ENCODE data around the gene C6orf47. TPM values are rescaled to one million over a fixed set of nuclear protein-coding genes. Genes with fewer than 3 reads are reported as not detected.

C6orf47 gene
- total and polyA plus RNA-seq, 2 of the 13 experiments (the other 11 are each of a cell fraction or from before 2014, with no cell fraction given), result 1.7 to 18.1 TPM

DNA sequence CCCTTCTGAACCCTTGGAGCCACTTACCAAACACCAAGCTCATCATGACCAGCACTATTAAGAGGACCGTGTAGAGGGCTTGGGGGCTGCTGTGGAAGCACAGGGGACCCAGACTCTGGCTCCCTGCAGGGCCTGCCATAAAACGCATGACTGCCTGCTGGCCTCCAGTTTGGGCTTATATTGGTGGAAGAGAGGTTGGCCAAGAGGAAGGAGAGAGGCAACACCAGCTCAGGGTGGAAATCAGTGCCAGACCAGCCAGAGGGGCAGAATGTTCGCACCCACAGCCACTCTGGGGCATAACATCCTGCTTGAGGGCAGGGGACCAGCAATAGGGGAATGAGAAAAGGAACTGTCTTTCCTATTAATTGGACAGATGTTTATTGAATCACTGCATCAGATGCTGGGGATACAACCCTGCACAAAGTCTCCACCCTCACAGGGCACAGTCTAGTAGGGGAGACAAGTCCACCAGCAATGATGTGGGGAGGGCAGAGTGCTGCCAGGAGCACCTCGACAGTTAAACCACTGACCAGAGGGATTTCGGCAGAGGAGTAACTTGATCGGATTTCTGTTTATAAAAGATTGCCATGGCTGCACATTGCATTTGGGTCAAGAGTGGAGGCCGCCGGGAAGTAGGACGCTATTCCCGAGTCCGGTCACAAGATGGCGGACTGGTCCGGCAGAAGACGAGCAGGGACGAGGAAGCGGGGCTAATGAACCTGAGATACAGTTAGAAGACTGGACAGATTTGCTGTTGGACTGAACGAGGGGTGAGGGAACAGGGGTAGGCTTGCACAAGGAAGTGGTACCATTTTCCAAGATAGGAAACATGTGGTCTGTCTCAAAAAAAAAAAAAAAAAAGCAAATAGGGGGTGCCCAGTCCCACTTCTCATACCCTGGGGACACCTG lies 19.9 kb upstream of the C6orf47 start, which contains the start of gene LY6G5C:
LY6G5C (minus strand) TSS at position 842 of the 909 bp plus-strand sequence; CDS start at position 148, 694 bp downstream.
- H3K79me2 ChIP-seq (ENCODE audit: insufficient read depth, low read length), result no peaks in the 10 kb centered on the region
- no peak within 1 kb of the TSS for H3K27ac ChIP-seq (ENCODE audit: extremely low read length, insufficient read depth, low read length)
- WGBS (ENCODE audit: low lambda C conversion rate), result 12% methylated on average over 17 of the region's 17 CpGs
- FAIRE-seq (peak; percentile 92), DNase-seq (ENCODE audit: low spot score) (peak; percentile 72), ATAC-seq (peak; percentile 67)
- intact Hi-C loops (cut with micrococcal nuclease; ENCODE audit: unreplicated experiment) (loop anchor here (1.0 to 5.0 kb wide), 5 partner anchors 22 to 150 kb away; partner anchors contain the start of genes ABHD16A and LY6G6D), in situ Hi-C loops (cut with HindIII; ENCODE audit: extremely low pct_ligation_motif_present, low pct_unique_long_range_greater_than_20kb) (loop anchor here (5.0 kb wide), 1 partner anchor 87 kb away; no protein-coding TSS in a partner anchor)
- H3K4me1 ChIP-seq (ENCODE audit: insufficient read depth, low read length), result peaks cover 26% of the 10 kb centered on the region
- BruUV-seq (replicated peaks), result no TSS peak
- no peak within 1 kb of the TSS for H2AFZ ChIP-seq (ENCODE audit: low read length)
- ChIA-PET CTCF (ENCODE audit: low intra/inter-chr PET ratio, low total read pairs) (interaction anchor here (0.7 to 3.9 kb wide), 8 partner anchors 9 to 437 kb away, joined by 3 to 30 read pairs (median 3); partner anchors contain the start of gene DDAH2), POLR2A (interaction anchor here (0.6 to 1.9 kb wide), 6 partner anchors 9 to 169 kb away, joined by 3 to 5 read pairs (median 4); partner anchors contain the start of genes ABHD16A and HSPA1B)
- no peaks in the 10 kb centered on the region for H3K9me3 ChIP-seq (ENCODE audit: low read length)
- H3K4me3 ChIP-seq (replicated peaks in 1 of 3; ENCODE audit: insufficient read depth in 1 of 3, low read depth in 2 of 3, low read length in 3 of 3), result peak within 1 kb of the TSS in 1 of 3 experiments; percentile 22; a peak in 1 of 6 replicates
- H3K4me2 ChIP-seq (ENCODE audit: low read depth, low read length), result peak within 1 kb of the TSS; percentile 63
- no peaks in the 10 kb centered on the region for H4K20me1 ChIP-seq (ENCODE audit: insufficient read depth, low read length)
- no peaks in the 10 kb centered on the region for H3K27me3 ChIP-seq (ENCODE audit: control insufficient read depth in 1 of 2, insufficient read depth in 2 of 2, low read length in 2 of 2)
- H3K9ac ChIP-seq (ENCODE audit: insufficient read depth, low read depth, low read length), result peak within 1 kb of the TSS; percentile 29; the same call in 1 of the 2 replicates
- no peaks in the 10 kb centered on the region for H3K36me3 ChIP-seq (replicated peaks in 1 of 2; ENCODE audit: control insufficient read depth in 1 of 2, insufficient read depth in 2 of 2, low read length in 2 of 2)
- TF ChIP-seq ZNF563 (CRISPR knock-in tag; IDR thresholded peaks at IDR 0.05) (no peak), ELF3 (CRISPR knock-in tag; IDR thresholded peaks at IDR 0.05) (peak; percentile 89), ZNF619 (CRISPR knock-in tag; IDR thresholded peaks at IDR 0.05) (peak; percentile 61; the same call in 1 of the 2 replicates), AHR (CRISPR knock-in tag; IDR thresholded peaks at IDR 0.05) (peak; percentile 44; the same call in 1 of the 2 replicates), HCFC1 (IDR thresholded peaks at IDR 0.05; ENCODE audit: low read depth, low read length) (no peak), E2F2 (CRISPR knock-in tag; IDR thresholded peaks at IDR 0.05; ENCODE audit: borderline replicate concordance) (0 out of 2 replicates have a peak, but pooled peaks have one; percentile 46), PBX2 (CRISPR knock-in tag; IDR thresholded peaks at IDR 0.05) (no peak), IRF2 (CRISPR knock-in tag; IDR thresholded peaks at IDR 0.05) (peak; percentile 67; the same call in 1 of the 2 replicates), ZNF124 (CRISPR knock-in tag; IDR thresholded peaks at IDR 0.05) (0 out of 2 replicates have a peak, but pooled peaks have one; percentile 45), KAT7 (CRISPR knock-in tag; IDR thresholded peaks at IDR 0.05; ENCODE audit: borderline replicate concordance) (no peak), MIER2 (CRISPR knock-in tag; IDR thresholded peaks at IDR 0.05) (peak; percentile 38; the same call in 1 of the 2 replicates), ZNF652 (CRISPR knock-in tag; IDR thresholded peaks at IDR 0.05; ENCODE audit: borderline replicate concordance, low read depth) (peak; percentile 42; the same call in 1 of the 2 replicates), MXD4 (CRISPR knock-in tag; IDR thresholded peaks at IDR 0.05) (0 out of 2 replicates have a peak, but pooled peaks have one; percentile 50), MAFG (CRISPR knock-in tag; IDR thresholded peaks at IDR 0.05) (no peak), MYC (CRISPR knock-in tag; IDR thresholded peaks at IDR 0.05; ENCODE audit: borderline replicate concordance) (no peak), ZBTB4 (CRISPR knock-in tag; IDR thresholded peaks at IDR 0.05; ENCODE audit: borderline replicate concordance) (0 out of 2 replicates have a peak, but pooled peaks have one; percentile 40), PITX1 (CRISPR knock-in tag; IDR thresholded peaks at IDR 0.05) (0 out of 2 replicates have a peak, but pooled peaks have one; percentile 62), TGIF2 (CRISPR knock-in tag; IDR thresholded peaks at IDR 0.05) (0 out of 2 replicates have a peak, but pooled peaks have one; percentile 25)

All from HepG2 (cell line).